Measurements from ENCODE around the gene ULK2.

The ULK2 gene

GRCh38 chr17:19867329-19868078 lies at the start of gene ULK2:
TSS of gene ULK2 (minus strand) at chr17:19867936. CDS start at chr17:19867417, 519 bp downstream.
- peak within 1 kb of the TSS; percentile 80 for H3K27ac ChIP-seq
- TF ChIP-seq ZFX (IDR thresholded peaks at IDR 0.05), result peak; percentile 98
- peak; percentile 52 for TF ChIP-seq CTCF (conservative IDR thresholded peaks at IDR 0.05)

- H3K27ac ChIP-seq, result no peak overlapping the region
- TF ChIP-seq ZFX (IDR thresholded peaks at IDR 0.05) (no peak), CTCF (conservative IDR thresholded peaks at IDR 0.05) (no peak)
Observed at GRCh38 chr17:19915245-19915978, 47.7 kb upstream of the ULK2 start.

- TF ChIP-seq CTCF (conservative IDR thresholded peaks at IDR 0.05) (no peak), ZFX (IDR thresholded peaks at IDR 0.05) (no peak)
- H3K27ac ChIP-seq, result no peak overlapping the region
Observed at GRCh38 chr17:19911033-19911432, 43.3 kb upstream of the ULK2 start.

GRCh38 chr17:19909139-19909538 lies 41.4 kb upstream of the ULK2 start:
- TF ChIP-seq ZFX (IDR thresholded peaks at IDR 0.05) (no peak), CTCF (conservative IDR thresholded peaks at IDR 0.05) (no peak)

GRCh38 chr17:19905502-19905901 lies 37.8 kb upstream of the ULK2 start:
- no peak for TF ChIP-seq CTCF (conservative IDR thresholded peaks at IDR 0.05)
- TF ChIP-seq ZFX (IDR thresholded peaks at IDR 0.05), result no peak
- no peak overlapping the region for H3K27ac ChIP-seq

More at GRCh38 chr17:19909139-19909538, 41.4 kb upstream of the ULK2 start:
- H3K27ac ChIP-seq, result no peak overlapping the region

GRCh38 chr17:19904924-19905323 lies 37.2 kb upstream of the ULK2 start:
- H3K27ac ChIP-seq, result no peak overlapping the region
- TF ChIP-seq CTCF (conservative IDR thresholded peaks at IDR 0.05), result no peak
- no peak for TF ChIP-seq ZFX (IDR thresholded peaks at IDR 0.05)

- TF ChIP-seq ZFX (IDR thresholded peaks at IDR 0.05) (no peak), CTCF (conservative IDR thresholded peaks at IDR 0.05) (no peak)
- no peak overlapping the region for H3K27ac ChIP-seq
Observed at GRCh38 chr17:19904412-19904811, 36.7 kb upstream of the ULK2 start.
